Spleen (tissue), 11 donors: ENCODE measurements around the gene VTCN1. TPM values are rescaled to one million over a fixed set of nuclear protein-coding genes. Genes with fewer than 3 reads are reported as not detected.

Source experiments
- DNase-seq: peaks from one replicate; pipeline ENCODE4 v3.0.0-alpha.2; 2020
- H3K27ac ChIP-seq, 8 donors: fragments of 200-600 bp; sonication (generic) in 7 of 8; 1 replicate in 4 of 8; 2 replicates in 4 of 8; pipeline versions ENCODE4 v1.5.0 to v1.8.0; 2016 to 2021; ENCODE audit warnings: inconsistent platforms in 4 of 8, mild to moderate bottlenecking in 4 of 8, moderate library complexity in 1 of 8
- H3K27me3 ChIP-seq, 7 donors: fragments of 200-600 bp; sonication (generic) in 6 of 7; replicated peaks in 1 of 7; 1 replicate in 4 of 7; 2 replicates in 3 of 7; pipeline versions ENCODE4 v1.5.0 to v1.8.0; 2016 to 2021; ENCODE audit warnings: inconsistent platforms in 3 of 7, mild to moderate bottlenecking in 1 of 7
- H3K36me3 ChIP-seq, 6 donors: fragments of 200-600 bp; sonication (generic) in 5 of 6; 1 replicate in 4 of 6; 2 replicates in 2 of 6; pipeline versions ENCODE4 v1.5.0 to v1.8.0; 2016 to 2021; ENCODE audit warnings: inconsistent platforms in 2 of 6
- H3K4me1 ChIP-seq, 6 donors: fragments of 200-600 bp; sonication (generic) in 5 of 6; 1 replicate in 3 of 6; 2 replicates in 3 of 6; pipeline versions ENCODE4 v1.5.0 to v1.8.0; 2016 to 2021; ENCODE audit warnings: inconsistent platforms in 3 of 6
- H3K4me3 ChIP-seq, 8 donors: fragments of 200-600 bp; sonication (generic) in 7 of 8; 1 replicate in 4 of 8; 2 replicates in 4 of 8; pipeline versions ENCODE4 v1.5.0 to v1.8.0; 2016 to 2021; ENCODE audit warnings: inconsistent platforms in 4 of 8, mild to moderate bottlenecking in 4 of 8, moderate library complexity in 2 of 8
- H3K9me3 ChIP-seq, 8 donors: fragments of 200-600 bp; sonication (generic) in 7 of 8; 1 replicate in 4 of 8; 2 replicates in 4 of 8; pipeline versions ENCODE4 v1.5.0 to v1.8.0; 2016 to 2021; ENCODE audit warnings: inconsistent platforms in 4 of 8
- POLR2A ChIP-seq, 3 donors: fragments of 450-650 bp; IDR thresholded peaks; one replicate each; pipeline ENCODE4 v1.5.1; 2017; ENCODE audit warnings: antibody characterized with exemption in 3 of 3, mild to moderate bottlenecking in 1 of 3
- POLR2AphosphoS5 ChIP-seq, 3 donors: sonication (generic); formaldehyde crosslinking; IDR thresholded peaks; one replicate each; pipeline ENCODE4 v1.5.1; 2017; ENCODE audit warnings: antibody characterized with exemption in 3 of 3
- WGBS, 5 donors: extraction: QIAGEN DNeasy Blood & Tissue Kit in 3 of 5; methylation state at CpG; one replicate each; pipeline versions ENCODE4 v1.1.5 to v1.1.7; 2013 to 2018; 5-methylcytosine and 5-hydroxymethylcytosine counted together
- intact Hi-C: fragments of 100-400 bp; cut with DNase I; formaldehyde crosslinking; loops from one replicate; pipeline ENCODE4 v1.15.0; 2023; ENCODE audit warnings: low total_unique reads
- polyA plus RNA-seq, 3 donors: library from polyadenylated mRNA; stranded (reverse); fragments of 200-250 nt; gene quantifications; one replicate each; pipeline ENCODE4 v1.2.1, GENCODE V29; 2013
- total RNA-seq, 7 donors: library from RNA; depleted of rRNA in 3 of 7; stranded (reverse); fragments of >200 nt in 3 of 7; fragmentation: NEBNext Ultra II Directional in 4 of 7; extraction: Animal tissue kit (Norgen Biotek cat#: 25700) in 4 of 7; gene quantifications; one replicate each; pipeline versions ENCODE4 v1.1.0 to v1.2.1, GENCODE V29; 2016 to 2021
- TF ChIP-seq, protein P1 (sequence below), 11 experiments: fragments of 200-600 bp in 7 of 11; fragments of 450-650 bp in 4 of 11; sonication (generic) in 4 of 11; IDR thresholded peaks in 8 of 11; conservative IDR thresholded peaks in 3 of 11; 1 replicate in 7 of 11; 2 replicates in 4 of 11; pipeline versions ENCODE4 v1.4.0 to v1.8.0; 2016 to 2021; ENCODE audit warnings: antibody characterized with exemption in 11 of 11, inconsistent platforms in 4 of 11, mild to moderate bottlenecking in 1 of 11
- donor health status: healthy with polysubstance abuse.
- donor health status: DM: no; HTN: no; CAD: no; lungs with moderate emphysema.
- donor health status: DM: no; HTN: no; CAD: no.
- donor health status: Bipolar disorder and iron deficiency.
- donor health status: healthy.
- donor health status: DM: no; HTN: no; CAD: no.
- donor health status: DM: yes; HTN: yes; CAD: no.

The VTCN1 gene
- total and polyA plus RNA-seq, 10 donors, result not detected

DNA sequence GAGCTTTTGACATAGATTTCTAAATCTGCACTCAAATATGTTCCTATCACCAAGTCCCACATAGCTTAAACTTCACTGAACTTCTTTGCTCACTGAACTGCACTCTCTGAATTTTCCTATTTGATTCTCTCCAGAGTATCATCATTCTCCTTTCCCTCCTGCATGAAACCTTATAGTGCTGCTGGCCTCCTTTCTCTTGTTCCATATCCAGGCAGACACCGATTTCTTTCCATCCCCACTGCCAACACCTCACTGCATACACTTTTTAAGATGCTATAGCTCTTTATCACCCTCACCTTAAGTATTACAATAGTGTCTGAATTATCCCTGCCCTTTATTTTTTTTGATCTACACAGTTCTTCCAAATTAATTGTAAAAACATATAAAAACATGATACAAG, 86.1 kb downstream of the VTCN1 start:
- intact Hi-C loops, result no loop called here
- TF ChIP-seq, protein P1, sequence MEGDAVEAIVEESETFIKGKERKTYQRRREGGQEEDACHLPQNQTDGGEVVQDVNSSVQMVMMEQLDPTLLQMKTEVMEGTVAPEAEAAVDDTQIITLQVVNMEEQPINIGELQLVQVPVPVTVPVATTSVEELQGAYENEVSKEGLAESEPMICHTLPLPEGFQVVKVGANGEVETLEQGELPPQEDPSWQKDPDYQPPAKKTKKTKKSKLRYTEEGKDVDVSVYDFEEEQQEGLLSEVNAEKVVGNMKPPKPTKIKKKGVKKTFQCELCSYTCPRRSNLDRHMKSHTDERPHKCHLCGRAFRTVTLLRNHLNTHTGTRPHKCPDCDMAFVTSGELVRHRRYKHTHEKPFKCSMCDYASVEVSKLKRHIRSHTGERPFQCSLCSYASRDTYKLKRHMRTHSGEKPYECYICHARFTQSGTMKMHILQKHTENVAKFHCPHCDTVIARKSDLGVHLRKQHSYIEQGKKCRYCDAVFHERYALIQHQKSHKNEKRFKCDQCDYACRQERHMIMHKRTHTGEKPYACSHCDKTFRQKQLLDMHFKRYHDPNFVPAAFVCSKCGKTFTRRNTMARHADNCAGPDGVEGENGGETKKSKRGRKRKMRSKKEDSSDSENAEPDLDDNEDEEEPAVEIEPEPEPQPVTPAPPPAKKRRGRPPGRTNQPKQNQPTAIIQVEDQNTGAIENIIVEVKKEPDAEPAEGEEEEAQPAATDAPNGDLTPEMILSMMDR (IDR thresholded peaks at IDR 0.05 in 8 of 11, conservative IDR thresholded peaks at IDR 0.05 in 3 of 11), result no peak
- TF ChIP-seq POLR2AphosphoS5 (IDR thresholded peaks at IDR 0.05), result no peak
- TF ChIP-seq POLR2A (IDR thresholded peaks at IDR 0.05), result no peak
- Histone ChIP-seq H3K9me3 (no peaks in the 10 kb centered on the region), H3K27me3 (peaks cover 0 to 17% (median 0%) of the 10 kb centered on the region in 7 donors), H3K4me3 (no peak overlapping the region), H3K36me3 (no peaks in the 10 kb centered on the region), H3K27ac (no peak overlapping the region), H3K4me1 (peaks cover 4 to 21% (median 13%) of the 10 kb centered on the region in 6 donors)
- 39 to 91% (median 79%) methylated on average over 1 of the region's 1 CpG for WGBS, 5 donors
- DNase-seq, result no peak

DNA sequence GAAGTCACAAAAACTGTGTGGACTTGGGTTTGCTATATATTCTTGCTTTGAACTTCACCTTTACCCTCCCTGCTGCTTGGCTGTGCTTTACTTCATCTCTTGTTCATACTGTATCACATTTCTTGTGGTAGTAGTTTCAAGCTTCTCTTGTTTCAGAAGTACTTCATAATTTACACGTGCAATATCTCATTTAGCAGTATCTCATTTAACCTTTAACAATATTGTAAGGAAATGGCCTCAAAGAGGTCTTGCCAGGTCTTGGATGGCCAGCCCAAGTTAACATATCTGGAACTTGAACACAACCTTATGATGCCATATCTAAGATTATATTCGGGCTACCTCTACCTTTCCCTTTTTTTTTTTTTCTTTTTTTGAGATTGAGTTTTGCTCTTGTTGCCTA, 87.5 kb downstream of the VTCN1 start:
- intact Hi-C loops, result no loop called here
- DNase-seq, result no peak
- Histone ChIP-seq H3K36me3 (no peaks in the 10 kb centered on the region), H3K4me3 (no peak overlapping the region), H3K4me1 (peaks cover 4 to 21% (median 13%) of the 10 kb centered on the region in 6 donors), H3K9me3 (no peaks in the 10 kb centered on the region), H3K27ac (no peak overlapping the region), H3K27me3 (peaks cover 0 to 17% (median 0%) of the 10 kb centered on the region in 7 donors)
- WGBS, 5 donors, result 86 to 97% (median 93%) methylated on average over 2 of the region's 2 CpGs
- TF ChIP-seq POLR2AphosphoS5 (IDR thresholded peaks at IDR 0.05) (no peak), POLR2A (IDR thresholded peaks at IDR 0.05) (no peak)
- TF ChIP-seq, protein P1 (IDR thresholded peaks at IDR 0.05 in 8 of 11, conservative IDR thresholded peaks at IDR 0.05 in 3 of 11), result no peak

DNA sequence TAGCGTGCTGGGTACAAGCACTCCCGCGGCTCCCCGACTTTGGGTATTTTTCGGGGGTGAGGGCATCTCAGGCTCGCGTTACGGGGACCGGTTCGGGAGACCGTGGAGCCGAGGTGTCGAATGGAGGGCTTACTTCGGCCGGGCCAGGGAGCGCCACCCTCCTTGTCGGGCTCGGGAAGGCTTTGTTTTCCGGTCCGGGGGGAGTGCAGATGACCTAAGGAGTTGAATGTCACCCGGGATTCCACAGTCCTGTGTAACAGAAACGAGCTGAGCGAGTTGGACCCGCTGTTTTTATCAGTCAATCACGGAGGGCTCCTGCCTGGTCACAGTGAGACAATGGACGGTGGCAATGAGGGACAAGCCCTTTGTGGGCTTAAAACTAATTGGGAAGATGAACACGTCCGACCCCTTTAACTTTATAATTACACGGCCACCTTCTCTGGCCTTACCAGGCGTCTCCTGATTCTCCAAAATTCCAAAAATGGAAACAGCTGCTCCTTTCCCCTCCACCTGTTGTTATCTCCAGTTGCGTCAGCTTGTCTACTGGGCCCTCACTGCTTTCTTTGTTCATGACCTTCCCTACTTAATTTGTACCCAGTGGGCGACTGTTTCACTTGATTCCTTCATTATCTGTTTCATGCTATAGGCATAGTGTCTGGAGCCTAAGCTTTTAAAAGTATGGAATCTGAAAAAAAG, 88.2 kb downstream of the VTCN1 start:
- 29 to 63% (median 36%) methylated on average over 16 to 32 of the region's 32 CpGs for WGBS, 5 donors
- intact Hi-C loops, result no loop called here
- Histone ChIP-seq H3K9me3 (no peaks in the 10 kb centered on the region), H3K27me3 (peaks cover 0 to 17% (median 0%) of the 10 kb centered on the region in 7 donors), H3K27ac (peak overlapping the region in 7 of 8 donors; percentile 66 to 88 (median 84)), H3K36me3 (no peaks in the 10 kb centered on the region), H3K4me1 (peaks cover 4 to 21% (median 13%) of the 10 kb centered on the region in 6 donors), H3K4me3 (peak overlapping the region; percentile 58 to 80 (median 65))
- TF ChIP-seq POLR2A (IDR thresholded peaks at IDR 0.05), result no peak
- TF ChIP-seq, protein P1 (IDR thresholded peaks at IDR 0.05 in 8 of 11, conservative IDR thresholded peaks at IDR 0.05 in 3 of 11), result peak in 3 of 11 experiments; percentile 8 to 23 (median 12)
- DNase-seq, result no peak

DNA sequence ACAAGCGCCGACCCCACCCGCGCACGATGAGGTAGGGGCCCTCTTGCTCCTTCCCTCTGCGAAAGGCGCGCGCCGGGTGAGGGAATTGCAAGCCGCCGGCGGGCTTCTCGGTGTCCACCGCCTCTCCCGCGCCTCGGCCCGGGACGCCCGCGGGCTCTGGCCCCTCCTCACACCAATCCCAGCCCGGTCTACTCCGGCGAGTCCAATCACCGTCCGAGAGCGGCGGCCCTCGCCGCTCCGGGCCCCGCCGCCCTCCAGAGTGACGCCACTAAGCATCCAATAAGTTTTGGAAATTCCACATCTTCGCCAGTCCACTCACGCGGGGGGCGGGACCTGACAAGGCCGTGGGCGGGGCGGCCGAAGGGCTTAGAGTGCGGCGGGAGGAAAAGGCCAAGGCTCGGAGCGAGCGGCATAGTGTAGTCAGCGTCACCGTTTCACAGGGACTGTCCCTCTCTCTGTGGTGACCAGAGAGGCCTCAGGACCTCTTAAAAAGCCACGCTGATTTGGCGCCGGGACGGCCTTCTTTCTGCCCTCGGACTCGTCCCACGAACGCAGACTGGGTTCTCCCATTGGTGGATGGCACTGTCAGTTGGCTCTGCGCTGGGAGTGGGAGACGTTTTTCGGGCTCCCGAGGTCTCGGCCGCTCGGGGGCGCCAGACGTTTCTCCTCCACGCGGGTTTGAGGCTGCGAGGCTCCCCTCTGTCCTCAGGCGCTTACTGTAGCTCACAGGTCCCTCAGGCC, 89.0 kb downstream of the VTCN1 start, which contains the start of gene TRIM45:
Gene TRIM45 (minus strand): TSS at position 161 of the 741 bp plus-strand sequence. CDS start 548 bp downstream, outside the sequence.
- peaks cover 4 to 21% (median 13%) of the 10 kb centered on the region in 6 donors for H3K4me1 ChIP-seq
- H3K36me3 ChIP-seq, result no peaks in the 10 kb centered on the region
- peak; percentile 95 for DNase-seq
- H3K9me3 ChIP-seq, result no peaks in the 10 kb centered on the region
- intact Hi-C loops, result no loop called here
- peaks cover 0 to 17% (median 0%) of the 10 kb centered on the region in 7 donors for H3K27me3 ChIP-seq
- TF ChIP-seq POLR2AphosphoS5 (IDR thresholded peaks at IDR 0.05) (peak; percentile 67 to 79 (median 77)), POLR2A (IDR thresholded peaks at IDR 0.05) (no peak)
- TF ChIP-seq, protein P1 (IDR thresholded peaks at IDR 0.05 in 8 of 11, conservative IDR thresholded peaks at IDR 0.05 in 3 of 11), result peak; percentile 46 to 89 (median 77)
- H3K4me3 ChIP-seq, result peak within 1 kb of the TSS; percentile 58 to 80 (median 65)
- H3K27ac ChIP-seq, result peak within 1 kb of the TSS; percentile 66 to 88 (median 83)
- 0 to 1% (median 1%) methylated on average over 55 to 71 of the region's 71 CpGs for WGBS, 5 donors
